ENCODE measurements around the gene ROR2.

- TF ChIP-seq CTCF (IDR thresholded peaks at IDR 0.05): no peak
- TF ChIP-seq ZFX (IDR thresholded peaks at IDR 0.05; ENCODE audit: borderline replicate concordance): no peak
These were observed 286.2 kb downstream of the ROR2 start for GRCh38 chr9:91663858-91664257.

All from 22Rv1 (cell line).